HepG2 (cell line): ENCODE data around the gene POLR3E. TPM values are rescaled to one million over a fixed set of nuclear protein-coding genes. Genes with fewer than 3 reads are reported as not detected.

Experiments
- ATAC-seq: fragments of 200-7000 bp; cut with Tn5 transposase; 3 replicates; pipeline ENCODE4 v1.9.1; 2020; ENCODE audit warnings: mild to moderate bottlenecking, moderate library complexity
- BruUV-seq: library from RNA; stranded (reverse); fragments of 400-500 nt; replicated peaks from 2 replicates; lab custom pipeline; 2021; lab: Mats Ljungman, UMichigan
- CTCF ChIA-PET: fragments of 300-600 bp; formaldehyde crosslinking; extraction: SDS; loops from one replicate; lab custom pipeline; 2021; ENCODE audit warnings: low total read pairs, inconsistent platforms, low intra/inter-chr PET ratio; lab: Yijun Ruan, JAX
- POLR2A ChIA-PET: fragments of 350-600 bp; sonication (Branson Sonifier 250); formaldehyde crosslinking; loops from one replicate; lab custom pipeline; 2020; ENCODE audit warnings: antibody characterized with exemption, inconsistent platforms; lab: Yijun Ruan, JAX
- DNase-seq: peaks from one replicate; pipeline ENCODE4 v3.0.0-alpha.2; 2015; ENCODE audit warnings: low spot score
- FAIRE-seq: peaks from 3 replicates; lab custom pipeline; 2011; peaks lifted over from hg19 to GRCh38; lab: Jason Lieb, UNC
- H2AFZ ChIP-seq: one replicate; pipeline ENCODE4 v1.6.1; 2011; ENCODE audit warnings: low read length, inconsistent platforms
- H3K27ac ChIP-seq: fragments of 300-600 bp; 3 replicates; pipeline ENCODE4 v1.8.0; 2011; ENCODE audit warnings: mixed run types, mild to moderate bottlenecking, mixed read lengths, low read length, inconsistent platforms; ENCODE audit not compliant: insufficient read depth; ENCODE audit errors: extremely low read length
- H3K27me3 ChIP-seq, 2 experiments: fragments of 200-600 bp in 1 of 2; 2 replicates in 1 of 2; 3 replicates in 1 of 2; pipeline versions ENCODE4 v1.6.0 to v1.8.0; 2011; ENCODE audit warnings: low read length in 2 of 2, mild to moderate bottlenecking in 2 of 2, moderate library complexity in 2 of 2, inconsistent platforms in 1 of 2; ENCODE audit not compliant: insufficient read depth in 2 of 2, control insufficient read depth in 1 of 2
- H3K36me3 ChIP-seq, 2 experiments: fragments of 200-600 bp in 1 of 2; replicated peaks in 1 of 2; 2 replicates in 1 of 2; 3 replicates in 1 of 2; pipeline versions ENCODE4 v1.5.1 to v1.8.0; 2011; ENCODE audit warnings: low read length in 2 of 2, inconsistent platforms in 1 of 2; ENCODE audit not compliant: insufficient read depth in 2 of 2, control insufficient read depth in 1 of 2
- H3K4me1 ChIP-seq: 2 replicates; pipeline ENCODE4 v1.5.1; 2012; ENCODE audit warnings: low read length, inconsistent platforms; ENCODE audit not compliant: insufficient read depth
- H3K4me2 ChIP-seq: 2 replicates; pipeline ENCODE4 v1.6.0; 2011; ENCODE audit warnings: low read depth, low read length, inconsistent platforms
- H3K4me3 ChIP-seq, 3 experiments: fragments of 200-600 bp in 1 of 3; sonication (generic), shearing (Covaris generic) in 1 of 3; replicated peaks in 1 of 3; 2 replicates each; pipeline ENCODE4 v1.5.1; 2011 to 2016; ENCODE audit warnings: low read length in 3 of 3, inconsistent platforms in 2 of 3, low read depth in 2 of 3, mild to moderate bottlenecking in 2 of 3, control low read depth in 1 of 3, mixed read lengths in 1 of 3; ENCODE audit not compliant: insufficient read depth in 1 of 3
- H3K79me2 ChIP-seq: one replicate; pipeline ENCODE4 v1.6.1; 2011; ENCODE audit warnings: low read length, inconsistent platforms; ENCODE audit not compliant: insufficient read depth
- H3K9ac ChIP-seq: 2 replicates; pipeline ENCODE4 v1.6.0; 2011; ENCODE audit warnings: mild to moderate bottlenecking, low read depth, low read length, inconsistent platforms; ENCODE audit not compliant: insufficient read depth
- H3K9me3 ChIP-seq: 2 replicates; pipeline ENCODE4 v1.5.1; 2012; ENCODE audit warnings: mild to moderate bottlenecking, low read length
- H4K20me1 ChIP-seq: 2 replicates; pipeline ENCODE4 v1.6.0; 2011; ENCODE audit warnings: inconsistent platforms, mild to moderate bottlenecking, low read length, moderate library complexity; ENCODE audit not compliant: insufficient read depth
- BCL6 ChIP-seq: IDR thresholded peaks from 2 replicates; pipeline ENCODE4 v1.6.1; 2016; ENCODE audit warnings: missing genetic modification reagents, missing compliant biosample characterization
- CBX5 ChIP-seq: sonication (generic); formaldehyde crosslinking; IDR thresholded peaks from 2 replicates; pipeline ENCODE4 v1.4.0; 2020; ENCODE audit warnings: missing genetic modification reagents, borderline replicate concordance
- CEBPB ChIP-seq: IDR thresholded peaks from 2 replicates; pipeline ENCODE4 v1.6.1; 2011; ENCODE audit warnings: low read depth, low read length, improper control_type of control experiment, borderline replicate concordance
- CEBPG ChIP-seq: IDR thresholded peaks from 2 replicates; pipeline ENCODE4 v1.6.1; 2016
- FOXA3 ChIP-seq: IDR thresholded peaks from 2 replicates; pipeline ENCODE4 v1.6.1; 2016; ENCODE audit warnings: missing genetic modification reagents, missing compliant biosample characterization
- KDM4B ChIP-seq: sonication (generic); formaldehyde crosslinking; IDR thresholded peaks from 2 replicates; pipeline ENCODE4 v1.4.0; 2020; ENCODE audit warnings: missing genetic modification reagents
- MYPOP ChIP-seq: sonication (generic); formaldehyde crosslinking; IDR thresholded peaks from 2 replicates; pipeline ENCODE4 v1.8.1; 2023; ENCODE audit warnings: mild to moderate bottlenecking, moderate library complexity, missing genetic modification reagents
- NFATC3 ChIP-seq: sonication (generic); formaldehyde crosslinking; IDR thresholded peaks from 2 replicates; pipeline ENCODE4 v1.5.1; 2020; ENCODE audit warnings: mild to moderate bottlenecking, missing genetic modification reagents
- NKX3-1 ChIP-seq: sonication (generic); formaldehyde crosslinking; IDR thresholded peaks from 2 replicates; pipeline ENCODE4 v1.5.0; 2020; ENCODE audit warnings: missing genetic modification reagents
- POLR2G ChIP-seq: fragments of 200-400 bp; formaldehyde crosslinking; IDR thresholded peaks from 2 replicates; pipeline ENCODE4 v1.6.1; 2018; ENCODE audit warnings: mild to moderate bottlenecking, low read depth, low read length, moderate library complexity
- RNF2 ChIP-seq: fragments of 450-650 bp; conservative IDR thresholded peaks from 2 replicates; pipeline ENCODE4 v1.6.1; 2016; ENCODE audit warnings: low read depth
- SOX13 ChIP-seq, 3 experiments: fragments of 450-650 bp in 1 of 3; sonication (generic) in 1 of 3; formaldehyde crosslinking in 1 of 3; IDR thresholded peaks in 2 of 3; conservative IDR thresholded peaks in 1 of 3; 2 replicates each; pipeline versions ENCODE4 v1.5.0 to v1.6.1; 2016 to 2020; ENCODE audit warnings: antibody characterized with exemption in 1 of 3, mild to moderate bottlenecking in 1 of 3, missing compliant biosample characterization in 1 of 3, missing genetic modification reagents in 1 of 3, moderate library complexity in 1 of 3
- SOX5 ChIP-seq: IDR thresholded peaks from 2 replicates; pipeline ENCODE4 v1.6.1; 2016; ENCODE audit warnings: borderline replicate concordance
- TARDBP ChIP-seq: sonication (generic); formaldehyde crosslinking; IDR thresholded peaks from 2 replicates; pipeline ENCODE4 v1.8.0; 2022; ENCODE audit warnings: mild to moderate bottlenecking, missing genetic modification reagents
- TBP ChIP-seq: sonication (generic); formaldehyde crosslinking; IDR thresholded peaks from 2 replicates; pipeline ENCODE4 v1.5.0; 2020; ENCODE audit warnings: missing genetic modification reagents
- THAP11 ChIP-seq: IDR thresholded peaks from 2 replicates; pipeline ENCODE4 v1.6.1; 2016; ENCODE audit warnings: missing biosample characterization, missing genetic modification reagents
- ZFP62 ChIP-seq: sonication (generic); formaldehyde crosslinking; IDR thresholded peaks from 2 replicates; pipeline ENCODE4 v1.4.0; 2020; ENCODE audit warnings: missing genetic modification reagents
- ZKSCAN1 ChIP-seq: fragments of 150-350 bp; IDR thresholded peaks from 2 replicates; pipeline ENCODE4 v1.6.1; 2014; ENCODE audit warnings: low read length
- ZNF3 ChIP-seq: IDR thresholded peaks from 2 replicates; pipeline ENCODE4 v1.7.0; 2017; ENCODE audit warnings: inconsistent platforms
- ZNF350 ChIP-seq: sonication (generic); formaldehyde crosslinking; IDR thresholded peaks from 2 replicates; pipeline ENCODE4 v1.4.0; 2020; ENCODE audit warnings: mild to moderate bottlenecking, low read depth, missing genetic modification reagents, borderline replicate concordance
- ZNF644 ChIP-seq: IDR thresholded peaks from 2 replicates; pipeline ENCODE4 v1.6.1; 2016; ENCODE audit warnings: low read depth
- ZNF782 ChIP-seq: sonication (generic); formaldehyde crosslinking; IDR thresholded peaks from 2 replicates; pipeline ENCODE4 v1.4.0; 2020; ENCODE audit warnings: missing genetic modification reagents, mild to moderate bottlenecking, borderline replicate concordance
- ZZZ3 ChIP-seq: sonication (generic); formaldehyde crosslinking; IDR thresholded peaks from 2 replicates; pipeline ENCODE4 v1.4.0; 2020; ENCODE audit warnings: missing genetic modification reagents, mild to moderate bottlenecking, borderline replicate concordance
- WGBS: methylation state at CpG from one replicate; pipeline ENCODE4 v1.1.6; 2017; ENCODE audit warnings: low lambda C conversion rate; 5-methylcytosine and 5-hydroxymethylcytosine counted together
- in situ Hi-C: cut with HindIII; loops from 2 replicates; pipeline ENCODE4 v1.10.0; 2017; ENCODE audit warnings: low pct_unique_long_range_greater_than_20kb; ENCODE audit not compliant: extremely low pct_ligation_motif_present
- intact Hi-C: fragments of 100-400 bp; cut with micrococcal nuclease; formaldehyde crosslinking; loops from one replicate; pipeline ENCODE4 v1.10.0; 2022; ENCODE audit not compliant: unreplicated experiment
- polyA plus RNA-seq, 8 experiments: library from polyadenylated mRNA; depleted of rRNA in 3 of 8; stranded (reverse) in 7 of 8; unstranded in 1 of 8; fragments of >200 nt; fragmentation: Illumina TruSeq in 4 of 8; extraction: Trizol in 4 of 8; gene quantifications; 2 replicates each; pipeline versions ENCODE4 v1.2.1 to v1.2.3, GENCODE V29; 2011 to 2016; ENCODE audit warnings: low read depth in 4 of 8, missing spikeins in 1 of 8, mixed read lengths in 1 of 8; ENCODE audit not compliant: insufficient read depth in 1 of 8
- total RNA-seq, 5 experiments: library from RNA; depleted of rRNA; stranded (reverse); fragments of >200 nt; fragmentation: Illumina TruSeq; extraction: Trizol; gene quantifications; 2 replicates each; pipeline ENCODE4 v1.2.3, GENCODE V29; 2016; ENCODE audit warnings: low read depth in 1 of 5
- TF ChIP-seq, protein P1 (sequence below): sonication (generic); formaldehyde crosslinking; IDR thresholded peaks from 2 replicates; pipeline ENCODE4 v1.4.0; 2020; ENCODE audit warnings: missing genetic modification reagents

Gene POLR3E
- total and polyA plus RNA-seq, 2 of the 13 experiments (the other 11 are each of a cell fraction or from before 2014, with no cell fraction given): 135 to 262 TPM

GRCh38 chr16:22291860-22292318 lies 5.3 kb upstream of the POLR3E start:
- FAIRE-seq: no peak
- Histone ChIP-seq H3K27me3 (no peaks in the 10 kb centered on the region; a peak in 1 of 5 replicates), H3K79me2 (no peaks in the 10 kb centered on the region), H3K9ac (peak overlapping the region; percentile 28; the same call in 1 of the 2 replicates), H3K36me3 (no peaks in the 10 kb centered on the region), H2AFZ (no peak overlapping the region), H3K4me1 (peaks cover 32% of the 10 kb centered on the region), H3K4me3 (no peak overlapping the region), H3K4me2 (peak overlapping the region; percentile 38), H3K9me3 (no peaks in the 10 kb centered on the region), H4K20me1 (no peaks in the 10 kb centered on the region), H3K27ac (no peak overlapping the region)
- ChIA-PET POLR2A (no interaction called here), CTCF (no interaction called here)
- DNase-seq: no peak
- ATAC-seq: peak; percentile 33; the same call in 2 of the 3 replicates
- BruUV-seq: no TSS peak
- 61% methylated on average over 4 of the region's 4 CpGs for WGBS
- in situ Hi-C loops: no loop called here
- intact Hi-C loops: no loop called here
- TF ChIP-seq POLR2G (peak; percentile 46; the same call in 1 of the 2 replicates), CBX5 (CRISPR knock-in tag) (peak; percentile 46; the same call in 1 of the 2 replicates), ZFP62 (CRISPR knock-in tag) (no peak), RNF2 (no peak), SOX5 (CRISPR knock-in tag) (peak; percentile 31; the same call in 1 of the 2 replicates), THAP11 (CRISPR knock-in tag) (peak; percentile 54; the same call in 1 of the 2 replicates), NFATC3 (CRISPR knock-in tag) (no peak), MYPOP (CRISPR knock-in tag) (peak; percentile 32; the same call in 1 of the 2 replicates), ZNF350 (0 out of 2 replicates have a peak, but pooled peaks have one; percentile 39), TARDBP (CRISPR knock-in tag) (no peak), ZNF644 (peak; percentile 31; the same call in 1 of the 2 replicates), ZNF3 (CRISPR knock-in tag) (0 out of 2 replicates have a peak, but pooled peaks have one; percentile 25), ZNF782 (0 out of 2 replicates have a peak, but pooled peaks have one; percentile 9), TBP (CRISPR knock-in tag) (no peak), BCL6 (peak; percentile 21; the same call in 1 of the 2 replicates), CEBPB (peak; percentile 95), ZZZ3 (no peak), NKX3-1 (CRISPR knock-in tag) (no peak), KDM4B (CRISPR knock-in tag) (0 out of 2 replicates have a peak, but pooled peaks have one; percentile 54), CEBPG (CRISPR knock-in tag) (peak; percentile 99), ZKSCAN1 (no peak), SOX13 (IDR thresholded peaks at IDR 0.05) (no peak), SOX13 (CRISPR knock-in tag; conservative IDR thresholded peaks at IDR 0.05 in 1 of 2, IDR thresholded peaks at IDR 0.05 in 1 of 2) (peak in 1 of 2 experiments; percentile 23; a peak in 1 of 4 replicates), FOXA3 (CRISPR knock-in tag) (peak; percentile 35; the same call in 1 of the 2 replicates)
- TF ChIP-seq, protein P1, sequence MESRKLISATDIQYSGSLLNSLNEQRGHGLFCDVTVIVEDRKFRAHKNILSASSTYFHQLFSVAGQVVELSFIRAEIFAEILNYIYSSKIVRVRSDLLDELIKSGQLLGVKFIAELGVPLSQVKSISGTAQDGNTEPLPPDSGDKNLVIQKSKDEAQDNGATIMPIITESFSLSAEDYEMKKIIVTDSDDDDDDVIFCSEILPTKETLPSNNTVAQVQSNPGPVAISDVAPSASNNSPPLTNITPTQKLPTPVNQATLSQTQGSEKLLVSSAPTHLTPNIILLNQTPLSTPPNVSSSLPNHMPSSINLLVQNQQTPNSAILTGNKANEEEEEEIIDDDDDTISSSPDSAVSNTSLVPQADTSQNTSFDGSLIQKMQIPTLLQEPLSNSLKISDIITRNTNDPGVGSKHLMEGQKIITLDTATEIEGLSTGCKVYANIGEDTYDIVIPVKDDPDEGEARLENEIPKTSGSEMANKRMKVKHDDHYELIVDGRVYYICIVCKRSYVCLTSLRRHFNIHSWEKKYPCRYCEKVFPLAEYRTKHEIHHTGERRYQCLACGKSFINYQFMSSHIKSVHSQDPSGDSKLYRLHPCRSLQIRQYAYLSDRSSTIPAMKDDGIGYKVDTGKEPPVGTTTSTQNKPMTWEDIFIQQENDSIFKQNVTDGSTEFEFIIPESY (CRISPR knock-in tag): peak; percentile 73; the same call in 1 of the 2 replicates
